Right lobe of liver (tissue), 6 donors: Measurements from ENCODE around the gene PTPRD. TPM values are rescaled to one million over a fixed set of nuclear protein-coding genes. Genes with fewer than 3 reads are reported as not detected.

Source experiments
- ATAC-seq, 4 donors: fragments of 200-7000 bp; cut with Tn5 transposase; one replicate each; pipeline ENCODE4 v1.9.1; 2020; ENCODE audit warnings: mild to moderate bottlenecking in 4 of 4, moderate library complexity in 4 of 4
- DNase-seq, 3 donors: peaks; one replicate each; pipeline ENCODE4 v3.0.0-alpha.2; 2020
- H3K27ac ChIP-seq, 3 donors: fragments of 200-600 bp; one replicate each; pipeline ENCODE4 v1.8.0; 2022
- H3K27me3 ChIP-seq, 2 donors: fragments of 200-600 bp; one replicate each; pipeline ENCODE4 v1.8.0; 2022
- H3K36me3 ChIP-seq, 4 donors: fragments of 200-600 bp; sonication (generic) in 1 of 4; one replicate each; pipeline versions ENCODE4 v1.5.1 to v1.8.0; 2017 to 2022; ENCODE audit warnings: control low read depth in 1 of 4
- H3K4me1 ChIP-seq, 4 donors: fragments of 200-600 bp; sonication (generic) in 1 of 4; one replicate each; pipeline versions ENCODE4 v1.5.1 to v1.8.0; 2017 to 2022; ENCODE audit warnings: control low read depth in 1 of 4
- H3K4me3 ChIP-seq, 3 donors: fragments of 200-600 bp; one replicate each; pipeline ENCODE4 v1.8.0; 2022
- H3K9me3 ChIP-seq, 4 donors: fragments of 200-600 bp; sonication (generic) in 1 of 4; one replicate each; pipeline versions ENCODE4 v1.5.1 to v1.8.0; 2017 to 2022; ENCODE audit warnings: control low read depth in 1 of 4
- POLR2A ChIP-seq: fragments of 450-650 bp; IDR thresholded peaks from one replicate; pipeline ENCODE4 v1.6.1; 2017; ENCODE audit warnings: antibody characterized with exemption, mild to moderate bottlenecking
- WGBS: methylation state at CpG from one replicate; pipeline ENCODE4 v1.1.6; 2018; ENCODE audit warnings: low coverage, low lambda C conversion rate; ENCODE audit not compliant: insufficient coverage; ENCODE audit errors: missing lambda C conversion rate; 5-methylcytosine and 5-hydroxymethylcytosine counted together
- intact Hi-C, 2 donors: fragments of 100-400 bp; cut with DNase I; formaldehyde crosslinking; loops; one replicate each; pipeline versions ENCODE4 v1.11.2 to v1.14.1; 2022
- total RNA-seq, 6 experiments: library from RNA; depleted of rRNA in 2 of 6; stranded (reverse); fragments of >200 nt in 2 of 6; fragmentation: NEBNext Ultra II Directional in 3 of 6; extraction: Animal tissue kit (Norgen Biotek cat#: 25700) in 3 of 6; gene quantifications; one replicate each; pipeline versions ENCODE4 v1.1.0 to v1.2.4, GENCODE V29; 2016 to 2023
- TF ChIP-seq, protein P1 (sequence below), 4 donors: fragments of 200-600 bp in 3 of 4; fragments of 450-650 bp in 1 of 4; IDR thresholded peaks; one replicate each; pipeline versions ENCODE4 v1.5.1 to v1.8.0; 2016 to 2022; ENCODE audit warnings: antibody characterized with exemption in 4 of 4, mild to moderate bottlenecking in 2 of 4
- donor health status: DM: no; HTN: yes; CAD: no.
- donor health status: DM: no; HTN: no; CAD: no.
- donor health status: DM: no; HTN: no; CAD: no.
- donor health status: DM: no; HTN: yes; CAD: no.
- donor health status: DM: no; HTN: yes; CAD: no.

PTPRD gene
- total RNA-seq, 6 experiments from 2014 or later, result 5.4 to 29.8 (median 13.9) TPM

DNA sequence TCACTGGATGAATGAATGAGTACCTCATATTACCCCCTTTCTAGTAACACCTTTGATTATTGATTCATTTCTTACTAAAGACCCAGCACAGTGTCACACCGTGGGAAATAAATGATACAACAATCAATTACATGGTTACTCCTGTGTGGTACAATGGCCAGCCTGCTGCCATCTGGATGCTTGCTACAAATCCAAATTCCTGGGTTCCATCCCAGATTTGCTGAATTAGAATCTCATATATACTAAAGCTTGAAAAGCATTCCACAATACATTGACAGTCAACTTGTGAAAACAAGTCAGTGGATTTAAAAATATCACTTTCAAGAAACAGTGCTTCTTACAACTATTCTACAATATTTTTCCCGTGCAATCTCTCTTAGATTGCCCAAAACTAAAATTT lies 989.3 kb downstream of the PTPRD start:
- Histone ChIP-seq H3K27ac (no peak overlapping the region), H3K9me3 (no peaks in the 10 kb centered on the region), H3K36me3 (no peaks in the 10 kb centered on the region), H3K27me3 (no peaks in the 10 kb centered on the region), H3K4me3 (no peak overlapping the region), H3K4me1 (no peaks in the 10 kb centered on the region)
- intact Hi-C loops, result no loop called here
- TF ChIP-seq, protein P1, sequence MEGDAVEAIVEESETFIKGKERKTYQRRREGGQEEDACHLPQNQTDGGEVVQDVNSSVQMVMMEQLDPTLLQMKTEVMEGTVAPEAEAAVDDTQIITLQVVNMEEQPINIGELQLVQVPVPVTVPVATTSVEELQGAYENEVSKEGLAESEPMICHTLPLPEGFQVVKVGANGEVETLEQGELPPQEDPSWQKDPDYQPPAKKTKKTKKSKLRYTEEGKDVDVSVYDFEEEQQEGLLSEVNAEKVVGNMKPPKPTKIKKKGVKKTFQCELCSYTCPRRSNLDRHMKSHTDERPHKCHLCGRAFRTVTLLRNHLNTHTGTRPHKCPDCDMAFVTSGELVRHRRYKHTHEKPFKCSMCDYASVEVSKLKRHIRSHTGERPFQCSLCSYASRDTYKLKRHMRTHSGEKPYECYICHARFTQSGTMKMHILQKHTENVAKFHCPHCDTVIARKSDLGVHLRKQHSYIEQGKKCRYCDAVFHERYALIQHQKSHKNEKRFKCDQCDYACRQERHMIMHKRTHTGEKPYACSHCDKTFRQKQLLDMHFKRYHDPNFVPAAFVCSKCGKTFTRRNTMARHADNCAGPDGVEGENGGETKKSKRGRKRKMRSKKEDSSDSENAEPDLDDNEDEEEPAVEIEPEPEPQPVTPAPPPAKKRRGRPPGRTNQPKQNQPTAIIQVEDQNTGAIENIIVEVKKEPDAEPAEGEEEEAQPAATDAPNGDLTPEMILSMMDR (IDR thresholded peaks at IDR 0.05), result no peak
- TF ChIP-seq POLR2A, result no peak
- ATAC-seq, result no peak
- DNase-seq, result no peak
- 42% methylated on average over 2 of the region's 2 CpGs for WGBS

DNA sequence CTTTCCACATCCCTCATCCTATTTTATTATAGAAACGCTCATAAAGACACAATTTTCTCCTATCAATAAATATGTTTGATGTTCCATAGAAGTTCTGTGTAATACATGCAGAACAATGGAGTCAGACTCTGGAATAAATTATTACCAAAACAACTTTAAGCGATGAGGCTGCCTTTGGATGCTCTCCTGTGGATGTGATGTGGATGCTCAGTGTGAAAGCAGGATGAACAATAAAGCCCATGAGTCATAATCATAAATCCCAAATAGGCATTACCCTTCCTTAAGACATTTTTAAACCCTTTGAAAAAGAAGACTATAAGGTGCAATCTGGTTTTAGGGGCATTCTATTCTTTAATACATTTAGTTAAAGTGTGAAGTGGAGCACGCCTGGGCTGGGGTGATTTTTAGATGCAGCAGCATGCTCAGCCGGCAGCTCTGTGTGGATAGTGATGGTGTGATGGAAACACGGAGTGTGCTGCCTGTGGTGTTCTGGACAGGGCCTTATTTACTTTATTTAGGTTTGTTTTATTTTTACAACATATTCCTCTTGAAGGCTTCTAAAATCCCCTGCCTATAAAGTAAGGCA lies 991.4 kb downstream of the PTPRD start:
- 55% methylated on average over 5 of the region's 5 CpGs for WGBS
- Histone ChIP-seq H3K4me3 (no peak overlapping the region), H3K36me3 (no peaks in the 10 kb centered on the region), H3K27ac (no peak overlapping the region), H3K4me1 (no peaks in the 10 kb centered on the region), H3K27me3 (no peaks in the 10 kb centered on the region), H3K9me3 (no peaks in the 10 kb centered on the region)
- TF ChIP-seq POLR2A, result no peak
- TF ChIP-seq, protein P1 (IDR thresholded peaks at IDR 0.05), result no peak
- intact Hi-C loops, result no loop called here
- ATAC-seq, result no peak
- DNase-seq, result no peak

GRCh38 chr9:9620736-9621135 lies 992.1 kb downstream of the PTPRD start:
- ATAC-seq (no peak), DNase-seq (no peak)
- H3K9me3 ChIP-seq, result no peaks in the 10 kb centered on the region
- H3K27ac ChIP-seq, result no peak overlapping the region
- no peaks in the 10 kb centered on the region for H3K36me3 ChIP-seq
- intact Hi-C loops, result no loop called here
- TF ChIP-seq POLR2A, result no peak
- TF ChIP-seq, protein P1 (IDR thresholded peaks at IDR 0.05), result no peak
- no peaks in the 10 kb centered on the region for H3K4me1 ChIP-seq
- H3K27me3 ChIP-seq, result no peaks in the 10 kb centered on the region
- WGBS, result 54% methylated on average over 2 of the region's 2 CpGs
- no peak overlapping the region for H3K4me3 ChIP-seq

- peak in 2 of 3 donors; percentile 11 to 44 for DNase-seq
- intact Hi-C loops, result loop anchor here in 1 of 2 donors (10.0 kb wide), 1 partner anchor 170 kb away; no protein-coding TSS in a partner anchor
- no CpG with 5 or more reads among the region's 5 CpGs for WGBS
- H3K9me3 ChIP-seq, result no peaks in the 10 kb centered on the region
- TF ChIP-seq POLR2A, result no peak
- H3K36me3 ChIP-seq, result no peaks in the 10 kb centered on the region
- no peaks in the 10 kb centered on the region for H3K4me1 ChIP-seq
- no peak overlapping the region for H3K4me3 ChIP-seq
- peak in 2 of 4 donors; percentile 24 to 36 for ATAC-seq
- no peaks in the 10 kb centered on the region for H3K27me3 ChIP-seq
- no peak overlapping the region for H3K27ac ChIP-seq
Observed at GRCh38 chr9:9615086-9615485, 997.7 kb downstream of the PTPRD start.

DNA sequence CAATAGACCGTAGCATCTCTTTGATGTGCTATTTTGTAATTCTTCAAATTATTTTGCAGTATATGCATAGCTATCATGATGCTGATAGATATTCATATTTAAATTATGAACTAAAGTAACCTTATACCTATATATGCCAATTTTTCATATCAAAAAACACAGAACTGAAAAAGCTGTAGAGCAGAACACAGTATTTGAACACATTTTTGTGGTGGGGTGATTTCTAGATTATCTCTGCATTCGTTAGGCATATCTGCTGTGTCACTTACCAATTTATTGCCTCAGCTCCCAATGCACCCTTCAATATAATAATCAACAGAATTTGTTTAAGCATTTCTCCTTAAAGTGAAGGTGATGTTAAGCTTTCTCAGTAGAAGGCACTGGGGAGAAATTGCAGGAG lies 998.2 kb downstream of the PTPRD start:
- TF ChIP-seq, protein P1 (IDR thresholded peaks at IDR 0.05), result no peak
- no peak for TF ChIP-seq POLR2A
- no peak for ATAC-seq
- no peak overlapping the region for H3K27ac ChIP-seq
- H3K4me3 ChIP-seq, result no peak overlapping the region
- intact Hi-C loops, result loop anchor here in 1 of 2 donors (10.0 kb wide), 1 partner anchor 170 kb away; no protein-coding TSS in a partner anchor
- H3K4me1 ChIP-seq, result no peaks in the 10 kb centered on the region
- DNase-seq, result no peak
- H3K9me3 ChIP-seq, result no peaks in the 10 kb centered on the region
- no peaks in the 10 kb centered on the region for H3K36me3 ChIP-seq
- no peaks in the 10 kb centered on the region for H3K27me3 ChIP-seq
- WGBS, result 56% methylated on average over 2 of the region's 2 CpGs
